OCI-LY7 (cell line): Measurements from ENCODE around the gene RBM28. TPM values are rescaled to one million over a fixed set of nuclear protein-coding genes. Genes with fewer than 3 reads are reported as not detected.

ENCODE experiments used
- BruUV-seq: library from RNA; stranded (reverse); fragments of 400-500 nt; replicated peaks from 2 replicates; lab custom pipeline; 2021; lab: Mats Ljungman, UMichigan
- CTCF ChIA-PET: fragments of 300-600 bp; sonication (Branson Sonifier 250); formaldehyde crosslinking; loops from one replicate; lab custom pipeline; 2022; ENCODE audit warnings: antibody characterized with exemption; ENCODE audit not compliant: unreplicated experiment; lab: Charles Lee
- POLR2A ChIA-PET: fragments of 300-600 bp; sonication (Branson Sonifier 250); formaldehyde crosslinking; loops from one replicate; lab custom pipeline; 2022; ENCODE audit warnings: antibody characterized with exemption; lab: Charles Lee
- DNase-seq: peaks from one replicate; pipeline ENCODE4 v3.0.0-alpha.2; 2015; ENCODE audit warnings: low spot score
- H2AFZ ChIP-seq: fragments of 200-600 bp; sonication (generic), shearing (Covaris generic); 2 replicates; pipeline ENCODE4 v1.6.1; 2014; ENCODE audit warnings: mild to moderate bottlenecking, antibody characterized with exemption, low read length, moderate library complexity
- H3K27ac ChIP-seq: fragments of 200-600 bp; sonication (generic); 2 replicates; pipeline ENCODE4 v1.5.1; 2014; ENCODE audit warnings: mixed run types, low read depth, mild to moderate bottlenecking, moderate library complexity, low read length, inconsistent platforms; ENCODE audit not compliant: poor library complexity, severe bottlenecking
- H3K36me3 ChIP-seq: fragments of 200-600 bp; sonication (generic); 2 replicates; pipeline ENCODE4 v1.6.1; 2014; ENCODE audit warnings: mild to moderate bottlenecking, antibody characterized with exemption, low read length, moderate library complexity, mixed read lengths; ENCODE audit not compliant: insufficient read depth
- H3K4me1 ChIP-seq: fragments of 200-600 bp; sonication (generic); 2 replicates; pipeline ENCODE4 v1.5.1; 2014; ENCODE audit warnings: mild to moderate bottlenecking, low read length; ENCODE audit not compliant: insufficient read depth, poor library complexity, severe bottlenecking
- H3K4me2 ChIP-seq: fragments of 200-600 bp; sonication (generic); 2 replicates; pipeline ENCODE4 v1.6.1; 2014; ENCODE audit warnings: mild to moderate bottlenecking, low read length
- H3K4me3 ChIP-seq: fragments of 200-600 bp; sonication (generic); 2 replicates; pipeline ENCODE4 v1.5.1; 2014; ENCODE audit warnings: mild to moderate bottlenecking, low read depth, low read length; ENCODE audit not compliant: poor library complexity, severe bottlenecking
- H3K79me2 ChIP-seq: fragments of 200-600 bp; sonication (generic); 2 replicates; pipeline ENCODE4 v1.6.1; 2016; ENCODE audit warnings: low read depth, mild to moderate bottlenecking, low read length, moderate library complexity, mixed read lengths; ENCODE audit not compliant: insufficient read depth
- H3K9me2 ChIP-seq: fragments of 200-600 bp; sonication (generic); 2 replicates; pipeline ENCODE4 v1.6.1; 2016; ENCODE audit warnings: mild to moderate bottlenecking, low read length, mixed read lengths; ENCODE audit not compliant: insufficient read depth
- H3K9me3 ChIP-seq: fragments of 200-600 bp; sonication (generic); 2 replicates; pipeline ENCODE4 v1.6.1; 2014; ENCODE audit warnings: mild to moderate bottlenecking, mixed run types, low read length, mixed read lengths
- H4K20me1 ChIP-seq: fragments of 200-600 bp; sonication (generic); 2 replicates; pipeline ENCODE4 v1.6.1; 2014; ENCODE audit warnings: mild to moderate bottlenecking, antibody characterized with exemption, low read length, moderate library complexity, mixed read lengths; ENCODE audit not compliant: insufficient read depth
- CTCF ChIP-seq: fragments of 200-600 bp; sonication (generic); conservative IDR thresholded peaks from 2 replicates; pipeline ENCODE4 v1.5.1; 2014; ENCODE audit warnings: mild to moderate bottlenecking, antibody characterized with exemption, low read length, moderate library complexity, mixed read lengths
- EZH2phosphoT487 ChIP-seq: fragments of 200-600 bp; sonication (generic); IDR thresholded peaks from 2 replicates; pipeline ENCODE4 v1.6.1; 2018; ENCODE audit warnings: low read depth, borderline replicate concordance, mild to moderate bottlenecking, mixed run types, antibody characterized with exemption, low read length, moderate library complexity, mixed read lengths
- intact Hi-C: fragments of 100-400 bp; cut with micrococcal nuclease; formaldehyde crosslinking; loops from one replicate; pipeline ENCODE4 v1.10.0; 2022; ENCODE audit not compliant: unreplicated experiment
- total RNA-seq, 2 experiments: library from RNA; depleted of rRNA in 1 of 2; stranded (reverse); fragments of >200 nt in 1 of 2; shearing (Covaris generic) in 1 of 2; gene quantifications; 2 replicates each; pipeline ENCODE4 v1.2.3, GENCODE V29; 2014 to 2022

The RBM28 gene
- total RNA-seq, 2 experiments from 2014 or later = 35.6 to 70.0 TPM

GRCh38 chr7:128351296-128352152 lies 7.8 kb upstream of the RBM28 start:
- Histone ChIP-seq H4K20me1 (no peaks in the 10 kb centered on the region), H3K9me3 (no peaks in the 10 kb centered on the region), H3K27ac (no peak overlapping the region), H2AFZ (no peak overlapping the region), H3K4me2 (no peak overlapping the region), H3K79me2 (no peaks in the 10 kb centered on the region), H3K9me2 (no peaks in the 10 kb centered on the region), H3K4me3 (no peak overlapping the region), H3K36me3 (no peaks in the 10 kb centered on the region), H3K4me1 (no peaks in the 10 kb centered on the region)
- no peak for DNase-seq
- ChIA-PET POLR2A (no interaction called here), CTCF (interaction anchor here (0.6 kb wide), 1 partner anchor 143 kb away, joined by 3 read pairs; no protein-coding TSS in a partner anchor)
- intact Hi-C loops = no loop called here
- BruUV-seq = no TSS peak
- TF ChIP-seq CTCF (no peak), EZH2phosphoT487 (no peak)

DNA sequence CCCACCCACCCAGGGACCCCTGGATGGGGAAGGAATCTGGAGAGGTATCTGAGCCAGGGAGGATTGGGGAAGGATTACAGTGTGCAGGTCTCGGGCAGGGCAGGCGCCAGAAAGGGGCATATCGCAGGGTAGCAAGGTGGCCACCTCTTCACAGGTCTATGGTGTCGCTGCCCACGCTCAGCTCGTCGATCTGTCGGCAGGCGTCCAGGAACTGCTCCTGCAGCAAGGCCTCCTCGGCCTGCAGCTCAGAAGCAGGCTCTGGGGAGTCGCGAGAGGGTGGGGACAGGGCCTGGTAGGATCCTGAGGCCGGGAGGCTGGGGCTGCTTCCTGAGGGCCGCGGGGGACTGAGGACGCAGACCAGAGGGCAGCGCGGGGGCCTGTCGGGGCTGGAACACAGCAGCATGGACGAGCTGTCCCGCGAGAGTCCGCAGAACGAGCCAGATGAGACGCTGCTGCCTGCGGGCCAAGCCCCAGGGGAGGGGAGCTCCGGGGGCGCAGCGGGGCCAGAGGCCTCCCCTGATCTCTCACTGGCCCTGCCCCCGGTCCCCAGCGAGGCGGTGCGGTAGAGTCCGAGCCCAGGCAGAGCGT lies 7.1 kb upstream of the RBM28 start:
- intact Hi-C loops = no loop called here
- POLR2A ChIA-PET = interaction anchor here (1.1 kb wide), 1 partner anchor 21 kb away, joined by 3 read pairs; no protein-coding TSS in a partner anchor

More for the DNA sequence above, 7.1 kb upstream of the RBM28 start:
- H3K4me1 ChIP-seq = no peaks in the 10 kb centered on the region
- no peaks in the 10 kb centered on the region for H3K79me2 ChIP-seq
- no peak overlapping the region for H3K27ac ChIP-seq
- CTCF ChIA-PET = interaction anchor here (0.6 kb wide), 1 partner anchor 142 kb away, joined by 3 read pairs; no protein-coding TSS in a partner anchor
- H3K36me3 ChIP-seq = no peaks in the 10 kb centered on the region
- DNase-seq = no peak
- H3K4me2 ChIP-seq = no peak overlapping the region
- no peaks in the 10 kb centered on the region for H3K9me2 ChIP-seq
- no peak overlapping the region for H2AFZ ChIP-seq
- no TSS peak for BruUV-seq
- no peaks in the 10 kb centered on the region for H3K9me3 ChIP-seq
- H4K20me1 ChIP-seq = no peaks in the 10 kb centered on the region
- H3K4me3 ChIP-seq = no peak overlapping the region
- TF ChIP-seq EZH2phosphoT487 = no peak
- no peak for TF ChIP-seq CTCF
